Dedifferentiated amniotic fluid mesenchymal stem cell (primary cell): Measurements from ENCODE around the gene CLCN1.

ENCODE experiments used
- DNase-seq: peaks from one replicate; pipeline ENCODE4 v3.0.0-alpha.2; 2016; ENCODE audit errors: extremely low spot score

The CLCN1 gene

GRCh38 chr7:143396625-143397556 is 81.0 kb downstream of the CLCN1 start:
- DNase-seq: no peak

- DNase-seq: no peak
These were observed 82.0 kb downstream of the CLCN1 start for GRCh38 chr7:143397710-143398530.

GRCh38 chr7:143398616-143399015 is 82.7 kb downstream of the CLCN1 start:
- DNase-seq: no peak

GRCh38 chr7:143399151-143399550 is 83.2 kb downstream of the CLCN1 start:
- DNase-seq: no peak

- DNase-seq: no peak
These were observed 83.7 kb downstream of the CLCN1 start for GRCh38 chr7:143399642-143400041.

GRCh38 chr7:143401265-143401664 is 85.4 kb downstream of the CLCN1 start:
- DNase-seq: no peak
